ENCODE results near the gene ANKUB1. TPM values are rescaled to one million over a fixed set of nuclear protein-coding genes. Genes with fewer than 3 reads are reported as not detected.

The ANKUB1 gene
- total RNA-seq, 1 donor from 2014 or later, result not detected

DNA sequence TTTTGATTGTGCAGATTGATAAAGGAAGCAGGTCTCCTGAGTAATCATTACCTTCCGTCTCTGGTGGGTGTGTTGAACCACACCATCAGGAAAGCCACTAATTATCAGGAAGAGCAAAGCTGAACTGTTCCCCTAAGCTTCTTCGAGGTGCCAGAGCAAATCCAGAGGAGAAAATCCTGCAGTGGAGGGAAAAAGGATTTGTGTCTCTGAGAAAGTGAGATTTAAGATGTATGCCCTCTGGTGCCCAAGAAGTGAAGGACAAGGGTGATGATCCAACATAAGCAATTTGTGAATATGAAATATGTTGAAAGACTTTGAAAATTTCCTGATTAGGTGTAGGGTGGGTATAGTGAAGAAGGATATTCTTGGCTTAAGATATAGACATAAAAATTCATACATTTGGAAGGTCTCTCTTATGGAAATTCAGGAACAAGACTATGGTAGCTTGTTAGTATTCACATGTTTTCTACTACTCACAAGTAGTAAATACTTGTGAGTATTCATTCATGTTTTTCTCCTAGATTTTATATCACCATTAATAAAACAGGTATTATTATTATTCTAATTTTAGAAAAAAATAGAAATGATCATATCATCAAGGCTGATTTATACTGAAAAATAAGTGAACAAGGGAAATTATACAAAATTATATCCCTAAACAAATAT lies 74.8 kb downstream of the ANKUB1 start:
- Histone ChIP-seq H3K4me3 (peak overlapping the region; percentile 10), H3K27ac (peak overlapping the region; percentile 24), H3K36me3 (no peaks in the 10 kb centered on the region), H3K4me1 (peaks cover 10% of the 10 kb centered on the region), H3K27me3 (no peaks in the 10 kb centered on the region), H3K9me3 (peaks cover 8% of the 10 kb centered on the region)
- intact Hi-C loops (cut with DNase I), result no loop called here
- DNase-seq (no peak), ATAC-seq (peak; percentile 88)
- TF ChIP-seq, protein P1, sequence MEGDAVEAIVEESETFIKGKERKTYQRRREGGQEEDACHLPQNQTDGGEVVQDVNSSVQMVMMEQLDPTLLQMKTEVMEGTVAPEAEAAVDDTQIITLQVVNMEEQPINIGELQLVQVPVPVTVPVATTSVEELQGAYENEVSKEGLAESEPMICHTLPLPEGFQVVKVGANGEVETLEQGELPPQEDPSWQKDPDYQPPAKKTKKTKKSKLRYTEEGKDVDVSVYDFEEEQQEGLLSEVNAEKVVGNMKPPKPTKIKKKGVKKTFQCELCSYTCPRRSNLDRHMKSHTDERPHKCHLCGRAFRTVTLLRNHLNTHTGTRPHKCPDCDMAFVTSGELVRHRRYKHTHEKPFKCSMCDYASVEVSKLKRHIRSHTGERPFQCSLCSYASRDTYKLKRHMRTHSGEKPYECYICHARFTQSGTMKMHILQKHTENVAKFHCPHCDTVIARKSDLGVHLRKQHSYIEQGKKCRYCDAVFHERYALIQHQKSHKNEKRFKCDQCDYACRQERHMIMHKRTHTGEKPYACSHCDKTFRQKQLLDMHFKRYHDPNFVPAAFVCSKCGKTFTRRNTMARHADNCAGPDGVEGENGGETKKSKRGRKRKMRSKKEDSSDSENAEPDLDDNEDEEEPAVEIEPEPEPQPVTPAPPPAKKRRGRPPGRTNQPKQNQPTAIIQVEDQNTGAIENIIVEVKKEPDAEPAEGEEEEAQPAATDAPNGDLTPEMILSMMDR (IDR thresholded peaks at IDR 0.05), result peak; percentile 77

DNA sequence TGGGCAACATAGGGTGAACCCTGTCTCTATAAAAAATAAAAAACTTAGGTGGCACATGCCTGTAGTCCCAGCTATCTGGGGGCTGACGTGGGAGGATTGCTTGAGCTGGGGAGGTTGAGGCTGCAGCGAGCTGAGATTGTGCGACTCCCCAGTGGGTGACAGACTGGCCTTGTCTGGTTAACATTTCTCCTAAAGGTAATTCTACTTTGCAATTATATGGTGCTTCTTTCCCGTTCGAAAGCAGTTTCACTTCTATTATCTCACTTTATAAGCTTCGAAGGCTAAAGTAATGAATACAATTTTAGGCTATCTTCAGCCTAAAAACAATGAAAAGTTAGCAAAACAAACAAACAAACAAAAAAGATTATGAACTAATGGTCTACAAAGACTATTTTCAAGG lies 75.4 kb downstream of the ANKUB1 start:
- intact Hi-C loops (cut with DNase I), result no loop called here
- peak overlapping the region; percentile 10 for H3K4me3 ChIP-seq
- H3K27ac ChIP-seq, result peak overlapping the region; percentile 24

DNA sequence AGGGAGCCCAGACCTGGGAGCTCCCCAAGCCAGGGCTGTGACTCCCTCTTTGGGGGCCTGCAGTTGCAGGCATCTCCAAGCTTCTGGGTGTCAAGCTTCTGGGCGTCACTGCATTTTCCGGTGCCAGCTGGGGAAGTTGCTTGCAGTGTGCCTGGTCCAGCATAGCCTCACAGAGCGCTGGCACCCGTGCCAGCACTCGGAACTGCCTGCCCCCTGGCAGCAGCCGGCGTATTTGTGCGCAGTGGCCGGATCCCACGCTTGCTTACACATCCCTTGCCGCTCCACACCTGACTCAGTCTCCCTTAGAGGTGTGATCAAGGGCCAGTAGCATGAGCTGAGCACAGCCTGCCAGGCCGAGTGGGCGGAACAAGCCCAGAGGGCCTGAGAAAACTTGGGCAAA lies 77.1 kb downstream of the ANKUB1 start:
- intact Hi-C loops (cut with DNase I), result no loop called here
- DNase-seq (no peak), ATAC-seq (no peak)

More for the DNA sequence above, 75.4 kb downstream of the ANKUB1 start:
- Histone ChIP-seq H3K27me3 (no peaks in the 10 kb centered on the region), H3K4me1 (peaks cover 10% of the 10 kb centered on the region), H3K9me3 (peaks cover 8% of the 10 kb centered on the region), H3K36me3 (no peaks in the 10 kb centered on the region)
- DNase-seq (no peak), ATAC-seq (no peak)
- TF ChIP-seq, protein P1 (IDR thresholded peaks at IDR 0.05), result no peak

DNA sequence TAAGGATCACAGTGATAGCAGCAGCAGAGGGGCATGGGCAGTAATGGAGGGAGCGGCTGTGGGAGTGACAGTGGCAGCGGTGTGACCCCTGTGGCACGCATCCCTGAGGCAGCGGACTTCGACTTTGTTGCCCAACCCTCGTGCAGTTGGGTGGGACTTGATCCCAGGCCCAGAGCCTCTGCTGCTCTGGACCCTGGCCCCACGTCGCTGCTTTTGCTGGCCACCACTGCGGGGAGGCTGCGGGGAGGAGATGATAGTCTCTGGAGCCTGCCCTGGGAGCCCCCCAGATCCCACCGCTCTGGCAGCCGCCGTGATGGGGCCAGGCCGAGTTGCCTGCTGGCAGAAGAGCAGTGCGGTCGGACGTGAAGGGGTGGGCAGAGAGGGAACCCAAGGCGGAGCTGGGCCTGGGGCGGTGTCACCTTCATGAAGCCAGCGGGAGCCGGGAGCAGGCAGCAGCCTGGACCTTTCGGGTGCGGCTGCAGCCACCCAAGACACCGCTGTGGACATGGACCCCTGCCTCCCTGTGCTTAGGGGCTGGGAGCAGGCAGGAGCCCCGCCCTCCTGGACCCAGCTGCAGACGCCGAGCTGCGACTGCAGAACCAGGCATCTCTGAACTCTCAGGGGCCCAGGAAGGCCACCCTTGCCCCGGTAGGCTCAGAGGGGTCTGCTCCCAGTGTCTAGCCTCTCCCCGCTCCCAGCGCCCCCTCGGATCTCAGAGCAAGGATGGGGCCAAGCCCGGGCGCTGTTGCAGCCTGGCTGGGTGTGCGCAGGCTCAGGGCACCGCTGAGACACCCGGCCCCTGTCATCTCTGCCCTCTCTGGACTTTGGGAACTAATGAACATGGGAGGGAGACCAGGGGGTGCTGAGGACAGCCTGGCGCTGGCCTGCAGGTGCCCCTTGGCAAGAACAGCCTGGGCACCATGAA lies 78.4 kb downstream of the ANKUB1 start:
- Histone ChIP-seq H3K4me1 (peaks cover 10% of the 10 kb centered on the region), H3K36me3 (no peaks in the 10 kb centered on the region), H3K27me3 (no peaks in the 10 kb centered on the region), H3K4me3 (no peak overlapping the region), H3K27ac (no peak overlapping the region), H3K9me3 (no peaks in the 10 kb centered on the region)
- intact Hi-C loops (cut with DNase I), result no loop called here
- TF ChIP-seq, protein P1 (IDR thresholded peaks at IDR 0.05), result no peak
- DNase-seq, result no peak
- ATAC-seq, result peak; percentile 22

More for the DNA sequence above, 77.1 kb downstream of the ANKUB1 start:
- Histone ChIP-seq H3K4me3 (no peak overlapping the region), H3K27ac (no peak overlapping the region), H3K27me3 (no peaks in the 10 kb centered on the region), H3K9me3 (no peaks in the 10 kb centered on the region), H3K4me1 (peaks cover 10% of the 10 kb centered on the region), H3K36me3 (no peaks in the 10 kb centered on the region)
- TF ChIP-seq, protein P1 (IDR thresholded peaks at IDR 0.05), result no peak

Other genes starting within 250 kb of the ANKUB1 start
- gene WWTR1, start 134.5 kb downstream of the ANKUB1 start, total RNA-seq, result 87.7 TPM
- gene COMMD2, start 40.1 kb downstream of the ANKUB1 start, total RNA-seq, result 49.8 TPM
- 136 TPM for gene RNF13, start 20.7 kb upstream of the ANKUB1 start, total RNA-seq
- 28.6 TPM for gene PFN2, start 178.3 kb upstream of the ANKUB1 start, total RNA-seq